ENCODE results near the gene ELMO1. TPM values are rescaled to one million over a fixed set of nuclear protein-coding genes. Genes with fewer than 3 reads are reported as not detected.

Gene ELMO1
- total and polyA plus RNA-seq, 9 donors = 8.9 to 48.9 (median 28.0) TPM

DNA sequence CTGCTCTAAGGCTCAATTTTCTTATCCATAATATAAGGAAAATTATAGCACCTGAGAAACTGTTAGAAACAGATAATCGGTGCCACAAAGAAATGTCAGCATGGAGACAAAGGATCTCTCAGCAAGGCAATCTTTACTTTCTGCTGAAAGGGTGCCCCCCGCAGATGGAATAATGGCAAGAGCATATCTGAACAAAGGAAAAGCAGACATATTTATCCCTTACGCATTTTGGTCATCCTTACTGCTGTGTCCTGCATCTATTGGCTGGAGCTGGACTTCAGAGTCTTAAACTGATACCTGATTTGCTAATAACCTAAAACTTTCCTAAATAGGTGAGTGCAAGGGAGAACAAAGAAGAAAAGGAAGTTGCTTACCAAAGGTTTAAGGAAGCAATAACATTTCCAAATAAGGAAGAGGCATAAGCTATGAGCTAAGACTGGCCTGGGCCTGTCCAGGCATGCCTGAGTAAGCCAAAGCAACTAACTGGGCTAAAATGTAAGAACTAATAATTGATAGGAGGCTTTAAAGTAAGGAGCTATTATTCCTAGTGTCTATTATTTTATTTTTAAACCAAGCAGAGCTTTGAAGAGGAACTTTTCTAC is 39.6 kb upstream of the ELMO1 start:
- H3K4me3 ChIP-seq = no peak overlapping the region
- H3K36me3 ChIP-seq = no peaks in the 10 kb centered on the region
- no peaks in the 10 kb centered on the region for H3K27me3 ChIP-seq
- TF ChIP-seq, protein P1, sequence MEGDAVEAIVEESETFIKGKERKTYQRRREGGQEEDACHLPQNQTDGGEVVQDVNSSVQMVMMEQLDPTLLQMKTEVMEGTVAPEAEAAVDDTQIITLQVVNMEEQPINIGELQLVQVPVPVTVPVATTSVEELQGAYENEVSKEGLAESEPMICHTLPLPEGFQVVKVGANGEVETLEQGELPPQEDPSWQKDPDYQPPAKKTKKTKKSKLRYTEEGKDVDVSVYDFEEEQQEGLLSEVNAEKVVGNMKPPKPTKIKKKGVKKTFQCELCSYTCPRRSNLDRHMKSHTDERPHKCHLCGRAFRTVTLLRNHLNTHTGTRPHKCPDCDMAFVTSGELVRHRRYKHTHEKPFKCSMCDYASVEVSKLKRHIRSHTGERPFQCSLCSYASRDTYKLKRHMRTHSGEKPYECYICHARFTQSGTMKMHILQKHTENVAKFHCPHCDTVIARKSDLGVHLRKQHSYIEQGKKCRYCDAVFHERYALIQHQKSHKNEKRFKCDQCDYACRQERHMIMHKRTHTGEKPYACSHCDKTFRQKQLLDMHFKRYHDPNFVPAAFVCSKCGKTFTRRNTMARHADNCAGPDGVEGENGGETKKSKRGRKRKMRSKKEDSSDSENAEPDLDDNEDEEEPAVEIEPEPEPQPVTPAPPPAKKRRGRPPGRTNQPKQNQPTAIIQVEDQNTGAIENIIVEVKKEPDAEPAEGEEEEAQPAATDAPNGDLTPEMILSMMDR (IDR thresholded peaks at IDR 0.05) = no peak
- intact Hi-C loops (cut with DNase I) = no loop called here
- no peaks in the 10 kb centered on the region for H3K9me3 ChIP-seq
- no peaks in the 10 kb centered on the region for H3K4me1 ChIP-seq (ENCODE audit: insufficient read depth)
- H3K27ac ChIP-seq = no peak overlapping the region
- WGBS, 3 donors = 95 to 97% (median 96%) methylated on average over 3 of the region's 3 CpGs
- DNase-seq = no peak

DNA sequence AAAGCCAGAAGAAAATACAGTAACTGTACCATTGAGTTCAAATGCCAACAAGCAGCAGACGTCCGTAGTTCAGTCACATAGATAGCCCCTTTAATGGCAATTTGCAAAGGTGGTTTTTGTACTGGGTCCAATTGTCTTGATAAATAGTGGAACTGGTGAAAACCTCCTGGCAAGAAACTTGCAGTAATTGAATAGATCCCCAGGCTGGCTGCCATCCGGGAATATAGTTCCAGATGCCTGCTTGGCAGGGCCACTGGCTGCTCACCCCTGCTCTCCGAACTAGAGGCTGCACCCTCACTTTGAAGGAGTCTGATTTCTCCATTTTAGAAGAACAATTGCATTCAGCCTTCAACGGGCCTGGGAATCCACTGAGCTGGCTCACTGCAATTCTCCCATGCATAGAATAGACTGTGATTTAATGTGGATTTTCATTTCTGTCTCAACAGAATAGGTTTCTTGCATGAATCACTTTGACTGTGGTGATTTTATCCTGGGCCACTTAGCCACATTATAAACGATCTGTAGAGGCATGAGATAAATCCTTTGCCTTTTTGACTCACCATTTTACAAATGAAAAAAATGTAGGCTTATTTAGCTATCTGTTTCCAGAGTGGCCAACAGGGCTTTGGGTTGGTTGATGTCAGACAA is 35.9 kb upstream of the ELMO1 start:
- H3K27me3 ChIP-seq = no peaks in the 10 kb centered on the region
- no peaks in the 10 kb centered on the region for H3K9me3 ChIP-seq
- H3K27ac ChIP-seq = no peak overlapping the region
- TF ChIP-seq EP300 (IDR thresholded peaks at IDR 0.05) (no peak), POLR2A (IDR thresholded peaks at IDR 0.05) (no peak)
- TF ChIP-seq, protein P1 (IDR thresholded peaks at IDR 0.05) = no peak
- no peak for DNase-seq
- no peaks in the 10 kb centered on the region for H3K36me3 ChIP-seq
- H3K4me1 ChIP-seq (ENCODE audit: insufficient read depth) = no peaks in the 10 kb centered on the region
- intact Hi-C loops (cut with DNase I) = no loop called here
- WGBS, 3 donors = 80 to 86% (median 83%) methylated on average over 6 of the region's 6 CpGs
- H3K4me3 ChIP-seq = no peak overlapping the region

- 95 to 100% (median 98%) methylated on average over 3 of the region's 3 CpGs for WGBS, 3 donors
- intact Hi-C loops (cut with DNase I) = no loop called here
- Histone ChIP-seq H3K27me3 (no peaks in the 10 kb centered on the region), H3K36me3 (no peaks in the 10 kb centered on the region), H3K9me3 (no peaks in the 10 kb centered on the region), H3K4me1 (ENCODE audit: insufficient read depth) (no peaks in the 10 kb centered on the region), H3K4me3 (no peak overlapping the region), H3K27ac (no peak overlapping the region)
- TF ChIP-seq EP300 (IDR thresholded peaks at IDR 0.05) (no peak), POLR2A (IDR thresholded peaks at IDR 0.05) (no peak)
- TF ChIP-seq, protein P1 (IDR thresholded peaks at IDR 0.05) = no peak
- no peak for DNase-seq
Observed at GRCh38 chr7:37483627-37484026, 35.0 kb upstream of the ELMO1 start.

DNA sequence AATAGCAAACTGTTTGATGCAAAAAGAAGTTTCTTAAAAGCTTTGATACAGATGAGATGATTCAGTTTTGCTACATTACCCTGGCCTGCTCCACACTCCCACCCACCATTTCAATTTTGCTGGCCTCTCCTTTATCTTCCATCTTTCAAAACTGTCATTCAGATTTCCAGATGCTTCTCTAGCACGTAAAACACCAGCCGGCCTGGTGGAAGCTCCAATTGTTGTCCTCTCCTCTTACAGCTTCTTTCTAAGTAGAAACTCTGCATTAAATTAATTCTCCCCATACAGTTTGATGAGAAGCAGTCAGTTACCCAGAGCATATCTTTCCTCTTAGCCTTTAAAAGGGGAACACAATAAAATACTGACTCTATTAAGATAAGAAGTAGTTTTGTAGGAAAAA is 34.3 kb upstream of the ELMO1 start:
- no peaks in the 10 kb centered on the region for H3K36me3 ChIP-seq
- no peaks in the 10 kb centered on the region for H3K4me1 ChIP-seq (ENCODE audit: insufficient read depth)
- TF ChIP-seq POLR2A (IDR thresholded peaks at IDR 0.05) = no peak
- TF ChIP-seq, protein P1 (IDR thresholded peaks at IDR 0.05) = no peak
- no peak for TF ChIP-seq EP300 (IDR thresholded peaks at IDR 0.05)
- WGBS, 3 donors = 90 to 91% (median 91%) methylated on average over 2 of the region's 2 CpGs
- H3K4me3 ChIP-seq = no peak overlapping the region
- no peak overlapping the region for H3K27ac ChIP-seq
- H3K9me3 ChIP-seq = no peaks in the 10 kb centered on the region
- no peak for DNase-seq
- H3K27me3 ChIP-seq = no peaks in the 10 kb centered on the region
- intact Hi-C loops (cut with DNase I) = no loop called here

Measured in ovary (tissue), 9 donors.